Stimulated activated CD8-positive, alpha-beta memory T cell treated with anti-CD3 and anti-CD28 coated beads, Interleukin-12 subunit alpha, Interleukin-12 subunit beta, amount 100 ng/mL, for 1 hour (primary cell): Measurements from ENCODE around the gene PRUNE1.

ENCODE experiments used
- DNase-seq: peaks from one replicate; pipeline ENCODE4 v3.0.0-alpha.2; 2020; ENCODE audit warnings: low read depth

The PRUNE1 gene

DNA sequence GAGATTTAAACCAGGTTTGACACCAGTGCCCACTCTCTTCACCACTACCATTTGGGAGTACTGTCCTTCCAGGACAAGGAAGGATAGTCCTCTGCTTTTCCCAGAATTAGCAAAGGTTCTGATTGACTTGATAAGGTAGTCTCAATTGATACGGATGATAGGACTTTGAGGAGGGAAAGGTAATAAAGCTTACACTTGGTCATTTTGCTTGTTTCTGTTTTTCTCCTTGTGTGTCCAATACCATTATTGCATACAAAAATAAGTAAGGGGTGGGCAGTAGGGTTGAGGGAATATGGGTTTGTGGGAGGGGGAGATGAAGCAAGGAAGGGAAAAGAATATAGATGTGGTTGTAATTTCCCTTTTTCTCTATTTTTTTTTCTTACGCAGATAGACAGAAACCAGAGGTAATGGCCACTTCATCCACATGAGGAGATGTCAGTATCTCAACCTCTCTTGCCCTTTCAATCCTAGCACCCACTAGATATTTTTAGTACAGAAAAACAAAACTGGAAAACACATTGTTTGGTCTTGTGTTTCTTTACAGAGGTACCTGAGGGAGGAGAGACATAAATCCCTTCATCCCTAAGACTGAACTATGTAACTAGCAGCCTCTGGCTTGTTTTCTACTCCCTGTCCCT lies 41.9 kb downstream of the PRUNE1 start:
- DNase-seq, result no peak

DNA sequence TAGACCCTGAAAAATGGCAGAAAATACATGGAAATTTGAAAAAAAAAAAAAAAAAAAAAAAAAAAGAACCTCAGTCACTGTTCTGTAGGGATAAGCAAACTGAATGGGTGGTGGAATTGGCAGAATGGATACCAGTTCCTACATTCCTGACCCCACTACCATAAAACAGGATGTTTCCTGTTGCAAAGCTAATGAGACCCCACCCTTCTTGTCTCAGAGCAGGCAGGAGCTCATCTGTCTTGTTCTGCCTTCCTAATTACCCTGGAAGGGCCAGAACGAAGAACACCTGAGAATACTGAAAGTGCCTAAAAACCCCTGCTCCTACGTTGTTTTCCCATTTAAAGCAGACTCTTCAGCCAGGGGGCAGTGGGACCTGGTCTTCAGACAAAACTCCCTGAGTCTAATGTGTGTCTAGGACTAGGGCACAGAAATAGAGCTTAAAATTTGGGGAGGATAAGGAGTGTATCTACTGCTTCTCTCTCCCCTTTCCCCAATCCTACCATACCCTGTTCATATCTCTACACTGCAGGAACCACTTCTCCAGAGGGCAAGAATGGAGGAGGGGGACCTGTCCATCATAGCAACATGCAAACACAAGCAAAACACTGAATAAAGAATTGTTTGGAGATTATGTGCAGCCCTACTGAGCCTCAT lies 43.2 kb downstream of the PRUNE1 start:
- no peak for DNase-seq

DNA sequence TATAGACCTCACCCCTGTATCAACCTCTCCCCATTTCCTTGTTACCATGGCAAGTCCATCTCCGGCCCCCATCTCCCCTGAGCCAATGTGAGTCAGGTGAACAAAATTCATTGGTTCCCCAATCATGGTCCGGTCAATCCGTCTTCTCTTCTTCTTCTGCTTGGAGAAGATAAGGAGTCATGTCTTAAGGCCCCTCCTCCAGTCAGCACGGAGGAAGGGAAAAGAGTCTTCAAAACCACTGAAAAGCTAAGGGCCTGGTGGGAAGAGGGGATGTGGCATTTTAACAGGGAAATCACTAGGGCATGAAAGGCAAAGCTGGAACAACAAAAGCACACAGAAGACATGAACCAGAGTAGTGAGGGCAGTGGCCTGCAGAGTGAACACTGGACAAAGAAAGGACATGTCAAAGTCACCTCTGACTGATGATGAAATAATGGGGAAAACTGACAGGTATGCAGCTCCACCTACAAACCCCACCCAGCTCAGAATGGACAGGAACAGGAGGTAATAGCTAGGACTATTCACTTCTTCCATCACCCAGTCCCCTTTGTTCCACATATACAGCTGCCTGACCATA lies 46.8 kb downstream of the PRUNE1 start:
- no peak for DNase-seq

DNA sequence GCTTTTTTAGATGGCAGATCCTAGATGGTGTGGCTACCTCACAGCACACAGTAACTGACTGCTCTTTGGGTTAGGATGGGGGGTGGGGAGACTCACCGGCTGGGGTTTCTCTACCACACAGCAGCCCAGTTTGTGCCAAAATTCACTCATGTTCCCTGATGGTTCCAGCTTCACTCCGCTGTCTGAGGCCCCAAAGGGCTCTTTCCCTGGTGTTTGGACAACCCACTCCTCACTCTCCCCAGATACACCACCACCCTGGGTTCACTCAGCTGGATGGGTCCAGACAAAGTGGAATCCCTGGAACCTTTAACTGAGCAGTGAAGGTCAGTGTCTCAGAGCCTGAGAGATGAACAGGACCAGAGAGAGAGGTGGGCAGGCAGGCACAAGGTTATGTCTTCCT lies 47.3 kb downstream of the PRUNE1 start:
- DNase-seq, result no peak

DNA sequence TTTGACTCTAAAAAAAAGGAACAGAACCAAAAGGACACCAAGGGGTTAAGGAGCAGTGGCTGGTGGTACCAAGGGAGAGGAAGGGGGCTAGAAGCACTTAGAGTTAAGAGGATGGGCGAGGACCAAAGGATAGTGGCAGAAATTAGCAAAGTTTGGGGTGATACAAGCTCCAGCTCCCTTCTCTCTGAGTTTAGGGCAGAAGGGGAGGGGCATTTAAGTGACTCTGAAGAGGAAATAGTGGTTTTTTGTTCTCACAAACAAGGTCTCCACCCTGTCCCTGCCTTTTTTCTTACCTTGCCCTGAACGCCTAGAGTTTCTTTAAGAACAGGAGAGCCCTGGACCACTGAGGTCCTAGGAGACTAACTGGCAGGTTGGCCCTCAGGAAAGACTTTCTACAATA lies 47.9 kb downstream of the PRUNE1 start:
- no peak for DNase-seq

DNA sequence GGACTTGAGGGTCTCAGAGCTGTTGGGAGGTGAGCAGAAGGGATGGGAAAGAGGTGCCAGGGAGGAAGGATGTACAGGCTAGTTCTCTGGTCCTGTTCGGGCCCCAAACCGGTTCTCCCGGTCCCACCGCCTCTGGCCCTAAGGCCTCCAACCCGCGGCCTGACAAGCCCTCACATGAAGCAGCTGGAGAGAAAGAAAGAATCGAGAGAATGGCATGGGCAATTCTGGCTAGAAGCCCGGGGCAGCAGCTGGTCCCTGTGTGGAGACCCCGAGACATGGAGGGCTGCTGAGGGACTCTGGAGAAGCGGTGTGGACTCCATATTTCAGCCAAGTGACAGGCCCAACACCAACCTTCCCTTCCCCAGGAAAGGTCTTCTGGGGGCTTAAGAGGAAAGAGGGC lies 50.4 kb downstream of the PRUNE1 start:
- no peak for DNase-seq

DNA sequence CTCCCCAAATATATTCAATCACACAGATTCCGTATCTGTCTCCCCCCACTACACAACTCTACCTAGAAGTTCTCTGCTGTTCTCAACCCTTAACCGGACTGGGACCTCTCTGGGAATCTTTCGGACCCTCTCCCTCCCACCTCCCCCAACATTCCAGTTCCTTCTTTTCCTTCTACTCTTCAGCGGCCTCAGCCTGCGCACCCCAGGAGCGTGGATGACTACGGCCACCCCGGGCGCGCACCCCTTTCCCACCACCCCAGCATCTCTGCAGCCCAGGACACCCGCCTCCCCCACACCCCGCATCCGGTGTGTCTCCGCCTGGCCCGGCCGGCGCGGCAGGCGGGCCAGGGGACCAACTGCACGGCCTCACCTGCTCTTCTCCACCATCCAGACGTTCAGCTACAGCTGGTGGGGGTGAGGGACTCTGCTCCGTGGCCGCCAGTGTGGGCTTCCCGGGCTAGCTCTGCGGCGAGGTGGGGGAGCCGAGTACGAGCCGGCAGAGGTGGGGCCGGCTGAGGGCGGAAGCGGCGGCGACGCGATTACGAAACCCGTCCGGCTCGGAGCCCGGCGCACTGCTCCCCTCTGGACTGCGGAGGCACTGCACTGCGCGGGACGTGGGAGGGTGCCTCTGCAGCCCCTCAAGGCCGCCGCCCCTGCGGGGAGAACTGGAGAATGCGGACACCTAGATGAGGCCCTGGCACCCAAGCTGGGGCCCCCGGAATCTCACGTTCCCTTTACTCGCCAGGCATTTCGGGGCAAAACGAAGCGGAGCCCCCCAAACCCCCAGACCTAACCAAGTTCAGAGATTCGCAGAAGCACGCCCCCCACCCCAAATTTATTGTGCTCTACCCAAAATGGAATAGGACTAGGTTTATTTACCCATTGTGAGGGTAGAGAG lies 51.1 kb downstream of the PRUNE1 start, which contains the start of gene CDC42SE1:
TSS of gene CDC42SE1 (minus strand) at position 514 of the 898 bp plus-strand sequence. CDS start 3,892 bp downstream, outside the sequence.
- peak; percentile 75 for DNase-seq

DNA sequence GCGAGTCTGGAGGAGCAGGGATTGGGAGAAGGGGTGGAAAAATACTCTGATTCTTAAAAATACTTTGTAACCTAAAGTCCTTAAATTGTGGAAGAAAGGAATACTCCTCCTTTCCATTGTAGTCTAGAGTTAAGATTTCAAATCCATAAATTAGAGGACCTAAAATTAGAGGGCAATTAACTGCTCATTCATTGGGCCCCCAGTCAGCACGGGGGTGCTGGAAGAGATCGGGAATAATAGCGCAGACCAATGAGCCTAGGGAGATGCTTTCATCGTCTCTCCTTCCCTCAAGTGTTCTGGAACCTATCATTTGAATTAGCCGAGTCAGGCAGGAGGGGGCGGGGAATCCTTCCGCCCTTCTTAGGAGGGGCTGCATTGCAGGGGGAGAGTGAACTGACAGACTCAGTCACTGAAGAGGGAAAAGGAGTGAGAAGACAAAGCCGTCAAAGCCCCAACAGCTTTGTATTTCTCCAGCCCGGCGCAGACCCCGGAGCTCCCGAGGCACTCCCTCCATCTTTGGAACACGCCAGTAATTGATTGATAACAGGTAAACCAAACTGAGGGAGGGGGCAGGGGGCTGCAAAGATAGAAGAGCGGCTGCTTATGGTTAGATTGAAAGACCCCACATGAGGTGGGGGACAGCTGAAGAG lies 51.9 kb downstream of the PRUNE1 start, which contains the start of gene MLLT11:
TSS of gene MLLT11 (plus strand) at position 391 of the 650 bp plus-strand sequence. CDS start 6,828 bp downstream, outside the sequence.
- DNase-seq, result no peak

DNA sequence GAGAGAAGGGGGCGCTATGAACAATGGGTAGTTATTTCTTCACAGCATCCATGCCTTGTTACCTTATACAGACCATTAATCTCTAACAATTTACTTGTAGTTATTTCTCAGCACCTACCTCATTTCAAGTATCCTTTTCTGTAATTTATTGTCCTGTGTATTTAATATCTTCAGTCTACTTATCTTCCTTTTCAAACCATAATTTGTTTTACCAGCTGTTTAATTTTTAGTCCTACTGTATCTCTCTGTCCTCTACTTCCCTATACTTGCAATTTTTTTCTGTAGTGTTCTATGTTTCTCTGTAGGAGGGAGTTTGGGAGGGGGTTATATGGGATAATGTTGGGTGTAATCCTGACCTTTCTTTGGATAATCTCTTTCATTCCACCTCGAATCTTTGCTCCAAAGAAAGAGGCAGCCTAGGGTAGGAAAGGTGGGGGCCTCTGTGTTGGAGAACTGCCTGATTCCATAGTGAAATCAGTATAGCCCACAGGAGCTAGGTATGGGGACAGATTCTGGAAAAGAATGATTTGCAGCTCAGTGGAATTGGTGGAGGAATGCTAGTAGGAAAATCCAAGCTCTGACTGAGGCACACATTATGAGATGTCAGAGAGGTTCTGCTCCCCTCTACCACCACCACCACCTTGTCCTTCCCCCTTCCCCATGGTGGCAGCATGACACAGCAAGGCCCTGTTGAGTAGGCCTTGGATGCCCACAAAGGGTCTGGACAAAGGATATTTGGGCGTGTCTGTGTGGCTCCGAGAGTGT lies 52.6 kb downstream of the PRUNE1 start:
- no peak for DNase-seq

DNA sequence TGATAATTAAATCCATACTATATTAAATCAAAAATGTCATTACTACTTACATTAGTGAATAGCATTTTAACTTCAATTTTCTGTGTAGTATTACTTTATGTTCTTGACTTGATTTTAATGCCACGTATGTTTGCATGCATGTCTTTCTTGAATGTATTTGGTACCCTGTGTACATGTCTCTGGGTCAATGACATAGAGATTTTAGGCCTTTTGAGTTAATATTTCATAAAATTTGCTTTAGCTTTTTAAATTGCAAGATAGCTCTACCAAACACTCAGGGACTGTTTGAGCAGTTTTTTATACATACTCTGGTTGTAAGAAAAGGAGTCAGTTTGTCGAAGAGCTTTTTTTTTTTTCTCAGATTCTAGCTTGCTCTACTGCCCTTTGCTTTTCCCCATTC lies 53.5 kb downstream of the PRUNE1 start:
- DNase-seq, result no peak

DNA sequence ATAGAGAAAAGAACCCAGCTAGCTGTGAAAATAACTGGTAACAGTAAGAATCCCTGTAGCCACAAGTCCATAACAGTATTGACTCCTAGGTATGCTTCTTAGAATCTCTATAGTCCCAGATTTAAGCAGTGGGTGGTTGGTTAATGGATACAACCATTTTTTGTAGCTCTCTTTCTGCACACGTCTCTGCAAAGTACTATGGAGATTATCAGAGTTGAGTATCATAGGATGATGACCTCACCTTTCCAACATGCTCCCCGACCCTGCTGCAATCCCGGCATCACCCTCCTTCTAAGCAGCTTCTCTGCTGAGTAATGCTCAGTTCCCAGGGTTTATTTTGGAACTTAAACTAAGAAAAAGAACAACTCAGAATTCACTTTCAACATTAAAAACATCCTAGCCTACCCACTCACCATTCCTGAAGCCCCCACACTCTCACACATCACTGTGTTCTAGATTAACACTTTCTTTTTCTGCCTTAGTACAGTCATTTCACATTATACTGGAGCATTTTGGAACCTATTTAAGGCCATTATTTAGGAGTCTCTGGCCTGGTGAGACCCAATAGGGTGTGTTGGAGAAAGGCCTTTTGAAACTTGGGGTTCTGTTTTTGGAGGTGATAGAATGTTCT lies 54.6 kb downstream of the PRUNE1 start:
- DNase-seq, result no peak

DNA sequence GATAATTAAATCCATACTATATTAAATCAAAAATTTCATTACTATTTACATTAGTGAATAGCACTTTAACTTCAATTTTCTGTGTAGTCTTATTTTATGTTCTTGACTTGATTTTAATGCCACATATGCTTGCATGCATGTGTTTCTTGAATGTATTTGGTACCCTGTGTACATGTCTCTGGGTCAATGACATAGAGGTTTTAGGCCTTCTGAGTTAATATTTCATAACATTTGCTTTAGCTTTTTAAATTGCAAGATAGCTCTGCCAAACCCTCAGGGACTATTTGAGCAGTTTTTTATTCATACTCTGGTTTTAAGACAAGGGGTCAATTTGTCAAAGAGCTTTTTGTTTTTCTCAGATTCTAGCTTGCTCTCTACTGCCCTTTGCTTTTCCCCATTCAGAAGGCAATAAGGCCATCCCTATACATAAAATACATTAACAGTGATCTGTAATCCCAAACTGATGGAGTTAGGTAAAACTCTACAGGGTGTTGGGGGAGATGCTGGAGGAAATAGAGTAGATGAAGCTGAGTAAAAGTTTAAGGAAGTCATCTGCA lies 56.9 kb downstream of the PRUNE1 start:
- no peak for DNase-seq

DNA sequence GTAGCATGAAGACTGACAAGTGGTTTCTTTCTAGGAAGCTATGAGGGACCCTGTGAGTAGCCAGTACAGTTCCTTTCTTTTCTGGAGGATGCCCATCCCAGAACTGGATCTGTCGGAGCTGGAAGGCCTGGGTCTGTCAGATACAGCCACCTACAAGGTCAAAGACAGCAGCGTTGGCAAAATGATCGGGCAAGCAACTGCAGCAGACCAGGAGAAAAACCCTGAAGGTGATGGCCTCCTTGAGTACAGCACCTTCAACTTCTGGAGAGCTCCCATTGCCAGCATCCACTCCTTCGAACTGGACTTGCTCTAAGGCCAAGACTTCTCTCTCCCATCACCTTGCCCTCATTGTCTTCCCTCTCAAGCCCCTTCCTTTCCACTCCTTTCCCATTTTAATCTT lies 58.9 kb downstream of the PRUNE1 start:
- DNase-seq, result no peak

DNA sequence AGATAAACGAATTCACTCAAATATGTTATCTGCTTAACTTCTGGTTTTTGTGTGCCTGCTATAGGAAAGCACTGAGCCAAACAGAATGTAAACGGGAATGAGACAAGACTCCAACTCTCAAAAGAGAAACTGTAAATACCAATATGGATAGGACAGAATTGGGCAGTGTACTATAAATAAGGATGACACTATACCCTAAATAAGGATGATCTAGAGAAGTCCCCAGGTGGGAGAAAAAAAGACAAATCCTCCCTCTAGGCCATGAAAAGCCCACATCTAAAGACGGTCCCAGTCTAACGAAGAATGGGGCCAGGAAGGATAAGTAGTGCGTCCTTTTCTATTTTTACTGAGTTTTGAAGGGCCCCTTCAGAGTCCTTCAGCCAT lies 60.8 kb downstream of the PRUNE1 start:
- no peak for DNase-seq

DNA sequence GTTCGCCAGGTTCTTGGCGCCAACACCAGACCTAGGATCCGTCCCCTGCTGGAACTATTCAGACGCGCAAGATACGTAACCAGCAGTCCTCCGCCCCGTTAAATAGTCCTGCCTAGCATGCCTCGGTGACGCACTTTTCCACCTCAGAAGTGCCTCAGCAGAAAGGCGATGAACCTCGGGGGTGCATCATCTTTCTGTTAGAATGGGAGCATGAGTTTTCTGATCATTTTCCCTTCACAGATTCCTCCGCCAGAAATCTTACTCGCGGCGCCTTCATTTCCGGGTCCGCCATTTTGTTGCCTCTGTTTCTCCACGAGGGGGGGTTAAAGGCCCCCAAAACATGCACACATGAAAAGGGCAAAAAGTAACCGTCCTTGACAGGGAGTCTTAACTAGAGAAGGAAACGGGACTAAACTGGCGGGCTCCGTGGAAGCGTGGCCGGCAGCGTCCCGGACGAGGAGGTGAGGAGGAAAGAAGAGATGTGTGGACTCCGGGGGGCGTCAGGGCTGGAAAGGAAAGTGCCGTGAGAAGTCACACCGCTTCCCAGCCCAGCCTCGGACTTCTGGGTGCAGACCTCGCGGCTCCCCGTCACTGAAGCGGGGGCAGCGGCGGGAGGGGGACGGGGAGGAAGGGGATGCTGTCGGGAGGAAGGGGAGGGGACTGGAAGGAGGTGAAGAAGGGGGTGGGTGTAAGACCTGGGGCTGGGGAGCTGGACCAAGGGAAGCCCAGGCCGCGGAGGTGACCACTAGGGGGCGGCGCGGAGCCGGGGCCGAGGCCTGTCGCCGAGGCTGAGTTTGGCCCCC lies 62.4 kb downstream of the PRUNE1 start, which contains the start of gene GABPB2:
TSS of gene GABPB2 (plus strand) at position 288 of the 803 bp plus-strand sequence. CDS start 17,429 bp downstream, outside the sequence.
- peak; percentile 66 for DNase-seq

DNA sequence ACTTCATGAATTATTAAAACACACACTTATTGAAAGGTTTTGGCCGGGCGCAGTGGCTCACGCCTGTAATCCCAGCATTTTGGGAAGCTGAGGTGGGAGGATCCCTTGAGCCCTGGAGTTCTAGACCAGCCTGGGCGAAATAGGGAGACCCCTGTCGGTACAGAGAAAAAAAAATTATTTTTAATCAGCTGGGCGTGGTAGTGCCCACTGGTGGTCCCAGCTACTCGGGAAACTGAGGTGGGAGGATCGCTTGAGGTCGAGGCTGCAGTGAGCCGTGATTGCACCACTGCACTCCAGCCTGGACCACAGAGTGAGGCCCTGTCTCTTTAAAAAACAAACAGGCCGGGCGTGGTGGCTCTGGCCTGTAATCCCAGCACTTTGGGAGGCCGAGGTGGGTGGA lies 64.0 kb downstream of the PRUNE1 start:
- no peak for DNase-seq
